Limb (tissue), 2 donors: ENCODE results near the gene LAIR2.
"Not testable (repeated sequence)": the region's sequence is repeated elsewhere in the genome, so short reads cannot be mapped to it uniquely, and the experiment has no call there.

Experiments used
- DNase-seq, 2 donors: peaks; one replicate each; pipeline ENCODE4 v3.0.0-alpha.2; 2016; ENCODE audit errors: extremely low spot score in 2 of 2

The LAIR2 gene

GRCh38 chr19:54493967-54494585 is 8.6 kb upstream of the LAIR2 start:
- no peak for DNase-seq

GRCh38 chr19:54495284-54495683 is 7.3 kb upstream of the LAIR2 start:
- not testable (repeated sequence) for DNase-seq

GRCh38 chr19:54497747-54498450 is 4.7 kb upstream of the LAIR2 start:
- DNase-seq = not testable (repeated sequence)

GRCh38 chr19:54498451-54498772 is 4.2 kb upstream of the LAIR2 start:
- not testable (repeated sequence) for DNase-seq

- DNase-seq = not testable (repeated sequence)
Measured at GRCh38 chr19:54505542-54505941, 2.9 kb downstream of the LAIR2 start.

- DNase-seq = no peak
Measured at GRCh38 chr19:54506079-54506478, 3.4 kb downstream of the LAIR2 start.

GRCh38 chr19:54507038-54507717 is 4.5 kb downstream of the LAIR2 start:
- DNase-seq = not testable (repeated sequence)

- no peak for DNase-seq
Measured at GRCh38 chr19:54507824-54508223, 5.2 kb downstream of the LAIR2 start.

GRCh38 chr19:54508487-54508886 is 5.9 kb downstream of the LAIR2 start:
- DNase-seq = not testable (repeated sequence)

GRCh38 chr19:54509200-54509940 is 6.7 kb downstream of the LAIR2 start:
- not testable (repeated sequence) for DNase-seq

- DNase-seq = no peak
Measured at GRCh38 chr19:54515156-54515555, 12.5 kb downstream of the LAIR2 start.

- DNase-seq = peak; percentile 60 to 72
Measured at GRCh38 chr19:54517483-54517882, 14.9 kb downstream of the LAIR2 start.

- no peak for DNase-seq
Measured at GRCh38 chr19:54518844-54519243, 16.2 kb downstream of the LAIR2 start.

GRCh38 chr19:54521022-54521859 is 18.6 kb downstream of the LAIR2 start:
- no peak for DNase-seq

GRCh38 chr19:54521860-54522513 is 19.4 kb downstream of the LAIR2 start:
- DNase-seq = no peak

GRCh38 chr19:54523403-54523802 is 20.8 kb downstream of the LAIR2 start:
- no peak for DNase-seq

GRCh38 chr19:54525636-54526035 is 23.0 kb downstream of the LAIR2 start:
- DNase-seq = no peak

- DNase-seq = no peak
Measured at GRCh38 chr19:54526972-54527371, 24.3 kb downstream of the LAIR2 start.

- DNase-seq = no peak
Measured at GRCh38 chr19:54530866-54531265, 28.2 kb downstream of the LAIR2 start.

GRCh38 chr19:54532528-54532927 is 29.9 kb downstream of the LAIR2 start:
- no peak for DNase-seq

- no peak for DNase-seq
Measured at GRCh38 chr19:54533476-54533875, 30.8 kb downstream of the LAIR2 start.
